HG02852 (cell line): ENCODE measurements around the gene LRMDA.

Experiments used
- ATAC-seq: cut with Tn5 transposase; IDR thresholded peaks from one replicate; pipeline ENCODE4 v1.9.1; 2021; ENCODE audit warnings: mild to moderate bottlenecking, moderate library complexity; ENCODE audit not compliant: unreplicated experiment

LRMDA gene

DNA sequence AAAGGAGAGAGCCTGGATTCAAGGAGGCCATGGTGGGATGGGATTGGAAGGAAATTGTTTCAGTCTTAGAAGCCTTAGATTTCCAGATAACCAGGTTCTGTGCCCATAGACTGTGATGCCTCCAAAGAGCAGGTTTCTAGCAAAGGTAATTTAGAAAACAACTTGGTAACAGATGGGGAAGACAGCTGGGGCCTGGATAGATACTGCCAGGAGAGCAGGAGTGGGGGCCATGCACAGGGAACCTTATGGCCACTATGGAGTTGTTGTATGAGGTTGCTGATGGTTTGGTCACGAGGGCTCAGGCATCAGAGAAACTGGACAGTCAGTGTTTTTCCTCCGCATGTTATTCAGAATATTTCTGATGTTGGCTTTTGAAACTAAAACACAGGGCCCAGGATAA, 901.9 kb downstream of the LRMDA start:
- no peak for ATAC-seq

DNA sequence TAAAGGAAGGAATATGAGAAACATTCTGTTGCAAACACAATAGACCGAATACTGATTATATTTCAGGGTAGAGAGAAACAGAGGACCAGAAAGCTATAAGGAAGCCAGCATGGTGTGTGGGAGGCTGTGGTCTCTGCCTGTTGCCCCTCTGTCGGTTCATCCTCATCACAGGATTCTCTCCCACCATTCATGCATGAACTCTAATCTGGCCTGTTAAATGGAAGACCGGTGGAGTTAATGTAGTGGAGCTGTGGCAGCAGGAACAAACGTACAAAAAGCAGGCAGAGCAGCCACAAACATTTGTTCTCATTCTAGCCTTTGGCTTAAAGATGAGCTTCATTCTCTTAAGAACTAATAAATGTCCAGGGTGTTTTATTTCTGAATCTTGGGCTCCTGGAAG, 902.4 kb downstream of the LRMDA start:
- ATAC-seq, result no peak

DNA sequence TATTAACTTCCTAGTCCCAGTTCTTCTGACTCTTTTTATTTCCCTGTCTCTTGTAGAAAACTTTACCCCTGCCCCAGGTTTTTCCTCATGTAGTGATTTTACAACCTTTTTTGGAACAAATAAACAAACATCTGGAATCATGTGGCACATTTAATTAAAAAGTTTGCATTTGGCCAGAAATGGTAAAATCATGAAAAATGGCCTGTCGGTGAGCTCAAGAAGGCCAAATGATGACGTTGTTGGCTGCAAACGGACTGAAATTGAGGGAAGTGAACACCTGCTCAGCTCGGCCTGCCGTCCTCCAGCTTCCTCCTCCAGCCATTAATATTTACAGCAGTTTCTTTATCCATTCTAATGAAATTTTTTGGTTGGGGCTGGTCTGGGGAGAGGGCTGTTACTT, 902.8 kb downstream of the LRMDA start:
- ATAC-seq, result no peak

DNA sequence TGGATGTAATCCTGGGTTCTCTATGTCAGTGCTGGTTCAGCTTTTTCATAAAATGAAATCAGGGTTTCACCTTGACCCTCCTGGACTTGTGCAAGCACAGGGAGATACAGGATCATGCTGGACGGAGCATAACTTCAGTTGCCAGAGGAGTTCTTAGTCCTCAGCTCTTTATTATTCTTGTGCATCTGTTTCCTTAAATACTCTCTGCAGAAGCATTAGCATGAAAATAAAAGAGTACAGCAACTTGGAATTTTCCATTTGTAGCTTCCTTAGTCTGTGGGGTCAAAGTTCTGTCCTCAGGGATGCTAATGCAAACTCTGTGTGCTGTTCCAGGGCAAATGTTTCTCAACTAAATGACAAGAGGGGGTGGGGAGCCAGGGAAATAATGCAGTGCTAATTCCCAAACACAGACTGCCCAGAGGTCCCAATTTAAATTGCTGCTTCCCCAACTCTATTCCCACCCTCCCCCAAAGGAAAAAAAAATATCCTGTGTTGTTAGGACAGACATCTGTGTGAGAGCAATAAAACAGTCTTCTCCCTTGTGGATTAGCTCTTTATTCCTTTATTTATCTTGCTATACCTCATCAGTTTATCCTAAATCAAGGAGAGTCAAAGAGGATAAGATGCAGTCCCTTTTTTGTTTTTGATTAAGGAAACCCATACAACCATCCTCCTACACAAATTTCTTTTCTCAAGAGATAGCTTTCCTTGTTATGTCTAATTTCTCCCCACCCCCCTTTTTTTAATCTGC, 905.0 kb downstream of the LRMDA start:
- ATAC-seq, result no peak

DNA sequence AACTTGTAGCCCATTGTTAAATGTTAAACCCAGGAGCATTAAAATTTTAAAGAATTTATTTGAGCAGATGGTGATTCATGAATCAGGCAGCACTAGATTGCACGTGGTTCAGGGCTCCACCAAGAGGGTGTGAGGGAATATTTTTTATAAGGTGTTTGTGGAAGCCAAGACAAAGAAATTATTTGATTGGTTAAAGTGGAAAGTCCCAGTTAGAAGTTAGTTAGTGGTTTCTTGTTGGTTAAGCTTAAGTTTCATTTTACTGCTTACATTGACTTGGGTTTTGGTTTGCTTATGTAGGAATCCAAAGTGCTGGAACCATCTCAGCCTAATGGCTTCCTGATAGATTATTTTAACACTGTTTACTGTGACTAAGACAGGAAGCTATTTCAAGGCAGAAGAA, 906.2 kb downstream of the LRMDA start:
- no peak for ATAC-seq

DNA sequence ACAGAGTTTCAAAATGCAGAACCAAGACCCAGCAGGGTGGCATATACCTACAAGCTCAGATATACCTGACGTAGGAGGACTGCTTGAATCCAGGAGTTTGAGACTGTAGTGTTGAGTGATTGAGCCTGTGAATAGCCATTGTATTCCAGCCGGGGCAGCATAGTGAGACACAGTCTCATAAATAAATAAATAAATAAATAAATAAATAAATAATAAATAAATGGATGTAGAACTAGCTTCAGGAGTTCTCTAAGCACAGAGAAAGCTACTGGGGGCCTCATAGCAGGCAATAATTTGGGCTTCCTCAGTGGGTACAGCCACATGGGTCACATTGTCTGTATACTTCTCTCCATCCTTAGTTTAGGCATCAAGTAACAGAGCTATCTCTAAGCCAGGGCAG, 906.8 kb downstream of the LRMDA start:
- no peak for ATAC-seq

DNA sequence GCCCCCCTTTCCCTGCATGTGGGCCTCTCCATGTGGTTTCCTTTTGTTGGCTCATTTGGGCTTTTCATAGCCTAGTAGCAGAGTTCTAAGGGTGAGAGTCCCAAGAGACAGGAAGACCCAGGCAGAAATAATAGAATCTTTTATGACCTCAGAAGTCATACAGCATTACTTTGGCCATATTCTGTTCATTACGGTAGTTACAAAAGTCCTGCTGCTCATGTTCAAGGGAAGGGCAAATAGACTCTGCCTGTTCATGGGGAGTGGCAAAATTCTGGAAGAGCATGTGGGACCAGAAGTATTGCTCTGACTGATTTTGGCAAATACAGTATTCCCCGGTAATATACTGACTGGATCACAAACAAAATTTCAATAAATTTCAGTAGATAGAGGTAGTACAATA, 910.3 kb downstream of the LRMDA start:
- no peak for ATAC-seq

DNA sequence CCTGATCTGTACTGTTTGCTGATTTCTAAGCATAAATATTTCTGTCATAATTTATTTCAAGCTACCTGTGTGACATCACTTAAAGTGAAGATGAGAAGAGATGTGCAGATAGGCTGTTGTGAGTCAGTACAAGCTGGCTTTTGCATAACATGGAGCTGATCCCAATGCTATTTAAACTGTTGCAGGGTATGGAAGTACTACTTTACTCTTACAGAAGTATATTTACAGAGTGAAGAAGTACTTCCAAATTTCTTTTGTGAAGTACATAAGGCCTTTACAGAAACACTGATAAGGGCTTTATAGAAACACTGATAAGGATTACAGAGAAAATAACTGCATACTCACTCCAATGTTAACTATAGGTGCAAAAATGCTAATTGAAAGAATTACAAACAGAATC, 911.6 kb downstream of the LRMDA start:
- no peak for ATAC-seq

DNA sequence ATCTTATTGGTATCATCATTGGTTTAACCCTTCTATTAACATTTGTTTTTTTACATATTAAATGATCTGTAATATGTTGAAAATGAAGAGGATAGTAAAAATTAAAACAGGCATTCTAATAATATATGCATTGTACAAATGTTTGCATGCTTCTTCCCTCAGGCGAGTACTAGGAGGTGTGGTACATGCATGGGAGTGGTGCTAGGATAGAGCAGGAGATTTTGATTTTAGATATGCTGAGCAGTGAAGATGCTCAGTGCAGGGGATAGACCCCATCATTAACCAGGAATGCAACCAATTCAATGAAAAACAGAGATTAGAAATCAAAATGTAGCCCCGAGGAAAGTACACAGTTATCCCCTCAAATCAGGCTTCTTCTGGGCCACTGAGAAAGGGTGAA, 916.4 kb downstream of the LRMDA start:
- no peak for ATAC-seq

DNA sequence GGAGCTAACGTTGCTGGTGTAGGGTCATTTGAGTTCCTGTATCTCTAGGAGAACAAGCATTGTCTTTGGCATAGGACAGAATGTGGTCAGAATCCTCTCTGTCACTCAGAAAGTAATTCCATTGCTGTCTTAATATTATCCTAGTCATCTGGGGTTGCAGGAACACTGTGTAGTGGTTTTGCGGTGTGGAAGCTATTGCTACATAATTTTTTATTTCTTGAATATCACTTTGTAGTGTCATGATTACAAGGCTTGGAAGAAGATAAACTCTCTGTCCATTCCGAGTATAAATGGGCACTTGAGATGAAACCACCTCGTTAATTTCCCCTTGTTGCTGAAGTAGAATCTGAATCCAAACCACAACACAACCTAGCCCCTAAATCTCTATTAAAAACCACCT, 919.2 kb downstream of the LRMDA start:
- no peak for ATAC-seq

DNA sequence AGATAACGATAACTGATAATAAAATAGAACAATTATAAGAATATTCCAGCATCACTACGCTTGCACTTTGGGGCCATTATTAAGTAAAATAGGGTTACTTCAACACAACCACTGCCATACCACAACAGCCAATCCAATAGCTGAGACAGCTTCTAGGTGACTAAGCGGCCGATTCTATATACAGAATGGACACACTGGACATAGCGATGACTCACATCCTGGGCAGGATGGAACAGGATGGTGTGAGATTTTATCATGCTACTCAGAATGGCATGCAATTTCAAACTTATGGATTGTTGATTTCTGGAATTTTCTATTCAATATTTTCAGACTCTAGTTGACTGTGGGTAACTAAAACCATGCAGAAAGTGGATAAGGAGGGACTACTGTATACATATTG, 920.9 kb downstream of the LRMDA start:
- ATAC-seq, result no peak

DNA sequence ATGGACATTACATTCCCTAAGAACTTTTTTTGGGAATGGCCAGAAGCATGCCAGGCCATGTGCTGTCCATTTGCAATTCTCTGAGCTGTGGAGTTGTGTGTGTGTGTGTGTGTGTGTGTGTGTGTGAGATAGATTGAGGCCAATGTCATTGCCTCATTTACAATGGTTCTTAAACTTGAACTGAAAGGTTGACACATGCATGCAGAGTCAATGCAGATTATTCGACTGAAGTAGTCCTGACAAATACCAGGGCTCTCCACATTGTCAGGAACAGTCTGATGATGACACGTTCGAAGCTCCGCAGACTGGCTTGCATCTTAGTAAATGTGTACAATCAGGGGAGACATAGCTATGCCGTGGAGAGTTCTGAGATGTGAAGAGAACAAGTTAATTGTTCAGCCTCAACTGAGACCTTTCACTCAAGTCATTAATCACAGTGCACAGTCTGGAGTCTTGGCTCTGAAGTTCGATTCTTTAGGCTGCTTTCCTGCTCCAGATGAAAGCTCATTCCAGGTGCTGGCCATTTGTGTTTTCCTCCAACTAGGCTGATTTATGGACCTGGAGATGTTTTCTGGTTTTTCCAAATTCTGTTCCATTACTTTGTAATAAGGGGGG, 921.9 kb downstream of the LRMDA start:
- ATAC-seq, result no peak

DNA sequence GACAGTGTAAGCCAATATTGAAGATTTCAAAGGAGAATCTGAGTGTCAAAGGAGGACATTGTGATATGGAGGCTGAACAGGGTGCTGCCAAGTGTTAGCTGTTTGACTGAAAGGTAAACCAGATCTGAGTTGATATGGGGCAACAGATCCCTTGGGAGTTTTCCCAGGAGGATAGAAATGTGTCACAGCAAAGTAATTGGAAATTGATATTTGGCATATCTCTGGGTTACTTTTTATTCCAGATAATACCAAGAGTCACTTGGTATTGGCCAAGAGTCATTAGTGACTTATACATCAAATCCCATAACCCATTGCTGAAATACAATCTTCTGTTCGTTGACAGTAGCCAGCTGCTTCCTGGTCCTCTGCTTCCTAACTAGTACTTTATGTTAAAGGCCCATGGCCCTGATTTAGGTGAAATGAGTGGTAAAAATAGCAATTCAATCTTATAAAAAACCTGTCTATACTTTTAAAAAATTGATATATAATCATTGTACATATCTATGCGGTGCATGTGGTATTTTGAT, 922.9 kb downstream of the LRMDA start:
- ATAC-seq, result no peak

DNA sequence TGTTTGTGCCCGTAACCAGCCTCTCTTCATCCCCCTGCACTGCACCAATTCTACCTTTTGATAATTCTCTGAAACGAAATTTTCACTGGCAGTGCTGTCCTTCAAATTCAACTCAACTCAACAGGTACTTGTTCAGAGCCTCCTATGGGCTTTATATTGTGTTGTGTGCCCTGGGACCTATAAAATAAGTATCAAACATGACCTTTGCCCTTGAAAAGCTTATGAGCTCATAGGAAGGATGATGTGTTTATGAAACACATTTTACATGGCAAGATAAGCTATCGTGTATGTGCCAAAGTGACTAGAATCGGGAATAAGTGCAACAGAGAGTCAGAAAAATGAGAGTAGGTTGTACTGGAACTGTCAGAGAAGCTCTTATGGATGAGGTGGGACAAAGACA, 923.5 kb downstream of the LRMDA start:
- no peak for ATAC-seq

DNA sequence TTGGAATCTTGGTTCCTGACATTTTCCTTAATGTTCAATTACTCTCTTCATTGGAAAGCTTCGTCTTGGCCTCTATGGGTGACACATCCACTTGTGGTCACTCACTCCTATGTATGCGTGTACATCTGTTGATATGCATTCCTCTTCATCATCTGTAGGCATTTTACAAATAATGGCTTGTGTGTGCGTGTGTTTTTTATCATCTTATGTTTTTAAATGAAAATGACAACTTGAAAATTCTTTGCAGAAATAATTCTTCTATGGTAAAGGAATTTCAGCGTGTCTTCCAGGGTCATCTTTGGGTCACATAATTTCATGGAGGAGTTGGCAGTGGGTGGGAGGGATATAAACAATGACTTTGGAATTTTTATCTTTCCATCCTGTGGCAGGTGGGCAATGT, 925.1 kb downstream of the LRMDA start:
- no peak for ATAC-seq

DNA sequence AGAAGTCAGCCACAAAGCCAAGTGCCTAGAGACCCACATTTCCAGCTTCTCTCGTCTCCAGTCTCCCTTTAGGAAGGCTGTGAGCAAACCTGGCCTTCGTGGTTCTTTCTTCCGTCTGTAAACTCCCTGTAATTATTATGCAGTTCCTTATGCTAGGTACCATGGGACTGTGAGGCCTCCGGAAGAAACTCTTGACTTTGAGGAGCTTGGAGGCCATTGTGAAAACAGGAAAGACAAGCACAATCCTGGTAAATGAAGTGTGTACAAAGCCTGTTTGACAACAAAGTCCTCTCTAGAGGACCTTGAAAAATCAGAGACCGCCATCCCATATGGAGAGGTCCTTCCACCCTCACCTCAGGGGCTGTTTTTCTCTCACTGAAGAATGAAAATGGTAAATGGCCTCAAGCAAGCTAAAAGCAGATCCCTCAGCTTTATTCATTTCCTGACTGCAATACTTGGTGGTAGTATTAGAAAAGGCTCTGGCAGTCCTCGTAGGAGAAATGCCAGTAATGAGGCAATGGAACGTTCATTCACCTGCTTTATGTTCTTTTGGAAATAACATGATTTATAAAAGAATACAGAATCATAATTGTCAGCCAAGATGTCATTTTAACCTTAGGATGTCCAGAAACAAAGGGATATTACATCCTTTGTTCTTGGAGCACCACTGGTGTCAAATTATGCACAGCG, 926.4 kb downstream of the LRMDA start:
- no peak for ATAC-seq

DNA sequence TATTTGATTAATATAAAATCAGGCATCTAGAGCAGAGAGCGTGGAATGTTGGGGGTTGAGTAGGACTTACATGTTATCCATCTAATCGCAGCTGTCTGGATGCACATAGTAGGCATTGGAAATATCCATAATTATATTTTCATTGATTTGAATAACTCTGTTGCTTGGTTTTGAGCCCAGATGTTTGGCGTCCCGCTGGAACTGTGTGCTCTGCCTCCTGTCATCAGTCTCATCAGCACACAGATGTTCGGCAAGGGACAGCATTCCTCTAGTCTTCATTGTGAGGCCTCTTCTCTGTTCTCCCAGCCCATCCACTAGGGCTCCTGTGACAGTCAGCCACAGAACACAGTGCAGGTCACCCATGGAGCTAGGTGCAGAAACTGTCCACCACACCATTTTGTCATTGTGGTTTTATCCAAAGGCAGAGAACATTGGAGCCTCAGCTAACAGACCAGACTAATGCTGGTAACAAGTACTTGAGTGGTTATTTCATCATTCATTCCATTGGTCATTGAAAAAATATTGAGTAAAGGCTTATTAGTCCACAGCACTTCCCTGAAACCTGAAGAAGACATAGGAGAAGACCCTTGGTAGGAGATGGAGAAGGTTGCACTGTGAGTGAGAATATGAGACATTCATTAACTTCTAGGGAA, 927.4 kb downstream of the LRMDA start:
- ATAC-seq, result no peak

DNA sequence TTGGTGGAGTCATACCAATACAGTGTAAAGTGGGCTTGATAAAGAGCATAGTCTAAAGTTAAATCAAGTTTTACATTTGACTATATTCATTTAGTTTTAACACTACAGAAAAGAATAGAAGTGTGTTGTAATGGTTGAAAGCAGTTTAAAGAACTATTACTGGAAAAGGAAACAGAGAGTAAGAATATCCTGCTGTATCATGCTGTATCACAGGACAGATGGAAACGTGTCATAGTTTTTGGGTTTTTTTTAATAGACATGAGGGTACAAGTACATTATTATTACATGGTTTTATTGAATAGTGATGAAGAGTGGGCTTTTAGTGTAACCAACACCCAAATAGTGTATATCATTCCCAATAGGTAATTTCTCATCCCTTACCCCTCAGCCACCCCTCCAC, 944.3 kb downstream of the LRMDA start:
- no peak for ATAC-seq

DNA sequence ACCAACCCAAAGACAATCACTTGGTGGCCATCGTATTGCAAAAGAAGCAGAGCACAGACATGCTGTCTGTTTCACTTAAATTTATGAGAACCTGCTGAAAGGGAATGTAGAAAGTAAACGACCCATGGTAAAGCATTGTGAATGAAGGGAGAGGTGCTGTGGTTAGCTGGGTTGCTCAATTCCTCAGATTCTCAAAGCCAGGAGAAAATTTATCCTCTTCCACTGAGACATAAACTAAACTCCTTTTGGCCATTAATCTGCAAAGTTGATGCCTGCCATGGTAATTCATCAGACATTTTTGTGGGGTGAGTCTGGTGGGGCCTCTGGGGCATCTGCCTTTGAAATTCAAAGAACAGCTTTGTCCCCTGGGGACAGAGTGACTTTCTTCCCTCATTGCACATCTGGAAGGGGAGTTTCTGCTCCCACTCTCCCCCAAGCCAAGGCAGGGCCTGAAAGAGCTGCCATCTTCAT, 951.0 kb downstream of the LRMDA start:
- ATAC-seq, result no peak

DNA sequence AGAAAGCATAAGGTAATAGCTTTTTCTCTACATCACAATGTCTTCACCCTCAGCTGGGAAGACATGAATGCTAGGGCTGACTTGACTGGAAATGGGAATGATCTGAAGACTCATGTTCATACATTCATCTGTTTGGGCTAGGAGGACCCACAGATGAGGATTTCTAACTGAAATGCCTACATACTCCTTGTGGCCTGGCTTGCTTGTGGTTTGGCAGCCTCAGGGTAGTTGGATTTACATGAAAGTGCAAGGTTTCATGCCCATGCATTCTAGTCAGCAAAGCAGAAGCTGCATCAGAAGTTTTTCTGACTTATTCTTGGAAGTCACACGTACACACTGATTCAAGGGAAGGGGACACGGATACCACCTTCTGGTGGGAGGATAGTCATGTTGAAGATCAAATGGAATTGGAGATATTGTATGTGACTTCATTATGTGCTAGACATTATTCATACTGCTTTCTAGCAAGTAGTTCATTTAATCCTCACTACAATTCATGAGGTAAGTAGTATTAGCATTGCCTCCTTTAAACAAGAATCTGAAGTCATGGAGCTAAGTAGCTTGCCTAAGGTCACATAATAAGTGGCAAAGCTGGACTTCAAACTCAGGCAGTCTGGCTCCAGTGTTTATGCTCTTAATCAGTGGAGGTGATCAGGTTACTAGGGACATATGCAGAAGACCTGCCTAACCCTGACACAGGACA, 957.0 kb downstream of the LRMDA start:
- ATAC-seq, result no peak
